Measurements from ENCODE around the gene FDPS. TPM values are rescaled to one million over a fixed set of nuclear protein-coding genes. Genes with fewer than 3 reads are reported as not detected.
"Not testable (repeated sequence)": the region's sequence is repeated elsewhere in the genome, so short reads cannot be mapped to it uniquely, and the experiment has no call there.

FDPS gene
- total RNA-seq, 1 donor from 2014 or later: 232 TPM

DNA sequence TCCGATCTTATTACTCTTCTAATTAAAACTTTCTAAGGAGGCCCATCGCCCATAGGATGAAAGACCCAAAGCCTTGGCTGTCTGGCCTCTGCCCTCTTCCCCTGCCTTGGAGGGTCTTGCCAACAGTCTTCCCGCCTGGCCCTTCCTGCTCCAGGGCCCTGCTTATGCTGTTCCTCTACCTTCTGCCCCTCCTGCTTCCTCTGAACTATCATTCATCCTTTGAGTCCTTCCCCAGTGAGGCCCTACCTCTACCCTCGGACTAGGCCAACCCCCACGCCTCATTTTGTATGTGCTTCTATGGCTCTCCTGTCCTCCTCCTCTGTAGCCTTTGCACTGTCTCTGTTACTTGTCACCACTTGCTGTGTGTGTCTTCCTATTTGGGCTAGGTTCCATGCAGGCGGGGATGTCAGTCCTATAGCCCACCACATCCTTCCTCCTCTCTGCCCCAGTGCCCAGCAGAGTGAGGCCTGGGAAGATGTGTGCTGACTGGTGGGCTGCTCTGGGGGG, 17.4 kb downstream of the FDPS start:
- H3K9me3 Mint-ChIP-seq (ENCODE audit: low read depth): no peaks in the 10 kb centered on the region
- H3K27me3 Mint-ChIP-seq: no peaks in the 10 kb centered on the region
- TF ChIP-seq, protein P1, sequence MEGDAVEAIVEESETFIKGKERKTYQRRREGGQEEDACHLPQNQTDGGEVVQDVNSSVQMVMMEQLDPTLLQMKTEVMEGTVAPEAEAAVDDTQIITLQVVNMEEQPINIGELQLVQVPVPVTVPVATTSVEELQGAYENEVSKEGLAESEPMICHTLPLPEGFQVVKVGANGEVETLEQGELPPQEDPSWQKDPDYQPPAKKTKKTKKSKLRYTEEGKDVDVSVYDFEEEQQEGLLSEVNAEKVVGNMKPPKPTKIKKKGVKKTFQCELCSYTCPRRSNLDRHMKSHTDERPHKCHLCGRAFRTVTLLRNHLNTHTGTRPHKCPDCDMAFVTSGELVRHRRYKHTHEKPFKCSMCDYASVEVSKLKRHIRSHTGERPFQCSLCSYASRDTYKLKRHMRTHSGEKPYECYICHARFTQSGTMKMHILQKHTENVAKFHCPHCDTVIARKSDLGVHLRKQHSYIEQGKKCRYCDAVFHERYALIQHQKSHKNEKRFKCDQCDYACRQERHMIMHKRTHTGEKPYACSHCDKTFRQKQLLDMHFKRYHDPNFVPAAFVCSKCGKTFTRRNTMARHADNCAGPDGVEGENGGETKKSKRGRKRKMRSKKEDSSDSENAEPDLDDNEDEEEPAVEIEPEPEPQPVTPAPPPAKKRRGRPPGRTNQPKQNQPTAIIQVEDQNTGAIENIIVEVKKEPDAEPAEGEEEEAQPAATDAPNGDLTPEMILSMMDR (IDR thresholded peaks at IDR 0.05; ENCODE audit: unreplicated experiment): no peak
- peak overlapping the region; percentile 88 for H3K4me3 Mint-ChIP-seq (ENCODE audit: low read depth)
- no peak for DNase-seq (ENCODE audit: low spot score, unreplicated experiment)
- H3K4me1 Mint-ChIP-seq (ENCODE audit: low read depth): peaks cover 19% of the 10 kb centered on the region
- peak overlapping the region; percentile 84 for H3K27ac Mint-ChIP-seq
- peaks cover 7% of the 10 kb centered on the region for H3K36me3 Mint-ChIP-seq (ENCODE audit: insufficient read depth)

DNA sequence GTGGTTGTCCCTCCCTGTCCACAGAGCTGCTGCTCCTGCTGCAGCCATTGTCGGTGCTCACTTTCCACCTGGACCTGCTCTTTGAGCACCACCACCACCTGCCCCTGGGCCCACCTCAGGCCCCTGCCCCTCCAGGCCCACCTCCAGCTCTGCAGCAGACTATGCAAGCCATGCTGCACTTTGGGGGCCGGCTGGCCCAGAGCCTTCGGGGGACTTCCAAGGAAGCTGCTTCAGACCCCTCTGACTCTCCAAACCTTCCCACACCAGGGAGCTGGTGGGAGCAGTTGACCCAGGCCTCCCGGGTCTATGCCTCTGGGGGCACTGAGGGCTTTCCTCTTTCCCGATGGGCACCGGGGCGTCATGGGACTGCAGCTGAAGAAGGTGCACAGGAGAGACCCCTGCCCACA, 18.0 kb downstream of the FDPS start:
- TF ChIP-seq, protein P1 (IDR thresholded peaks at IDR 0.05; ENCODE audit: unreplicated experiment): no peak
- Mint-ChIP-seq H3K4me3 (ENCODE audit: low read depth) (no peak overlapping the region), H3K36me3 (ENCODE audit: insufficient read depth) (peaks cover 11% of the 10 kb centered on the region), H3K27me3 (no peaks in the 10 kb centered on the region), H3K9me3 (ENCODE audit: low read depth) (no peaks in the 10 kb centered on the region), H3K27ac (no peak overlapping the region), H3K4me1 (ENCODE audit: low read depth) (peaks cover 15% of the 10 kb centered on the region)
- no peak for DNase-seq (ENCODE audit: low spot score, unreplicated experiment)

DNA sequence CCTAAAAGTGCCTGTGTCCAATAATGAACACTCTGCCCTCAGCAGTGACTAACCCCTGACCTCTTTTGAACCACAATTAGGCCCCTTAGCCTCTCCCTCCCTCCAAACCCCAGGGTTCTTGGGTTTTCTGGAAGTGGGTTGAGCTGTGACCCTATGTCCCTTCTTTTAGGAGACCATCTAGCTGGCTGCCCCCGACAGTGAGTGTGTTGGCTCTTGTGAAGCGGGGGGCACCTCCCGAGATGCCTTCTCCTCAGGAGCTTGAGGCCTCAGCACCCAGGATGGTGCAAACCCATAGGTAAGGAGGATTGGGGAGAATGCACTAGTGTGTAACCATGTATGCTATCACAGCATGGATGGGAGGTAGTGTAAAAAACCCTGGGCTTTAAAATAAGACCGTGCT, 19.3 kb downstream of the FDPS start:
- DNase-seq (ENCODE audit: low spot score, unreplicated experiment): no peak
- H3K4me3 Mint-ChIP-seq (ENCODE audit: low read depth): no peak overlapping the region
- H3K27ac Mint-ChIP-seq: no peak overlapping the region
- H3K36me3 Mint-ChIP-seq (ENCODE audit: insufficient read depth): peaks cover 11% of the 10 kb centered on the region
- no peaks in the 10 kb centered on the region for H3K27me3 Mint-ChIP-seq
- H3K4me1 Mint-ChIP-seq (ENCODE audit: low read depth): peaks cover 8% of the 10 kb centered on the region
- TF ChIP-seq, protein P1 (IDR thresholded peaks at IDR 0.05; ENCODE audit: unreplicated experiment): no peak
- no peaks in the 10 kb centered on the region for H3K9me3 Mint-ChIP-seq (ENCODE audit: low read depth)

DNA sequence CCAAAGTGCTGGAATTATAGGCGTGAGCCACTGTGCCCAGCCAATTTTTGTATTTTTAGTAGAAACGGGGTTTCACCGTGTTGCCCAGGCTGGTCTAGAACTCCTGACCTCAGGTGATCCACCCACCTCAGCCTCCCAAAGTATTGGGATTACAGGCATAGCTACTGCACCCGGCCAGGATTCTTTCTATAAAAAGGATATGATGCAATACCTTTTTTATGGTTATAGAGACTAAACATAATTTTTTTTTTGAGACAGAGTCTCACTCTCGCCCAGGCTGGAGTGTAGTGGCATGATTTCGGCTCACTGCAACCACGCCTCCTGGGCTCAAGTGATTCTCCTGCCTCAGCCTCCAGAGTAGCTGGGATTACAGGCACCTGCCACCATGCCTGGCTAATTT, 20.2 kb downstream of the FDPS start:
- not testable (repeated sequence) for H3K27me3 Mint-ChIP-seq; H3K4me1 Mint-ChIP-seq (ENCODE audit: low read depth); H3K4me3 Mint-ChIP-seq (ENCODE audit: low read depth); DNase-seq (ENCODE audit: low spot score, unreplicated experiment); H3K9me3 Mint-ChIP-seq (ENCODE audit: low read depth)
- Mint-ChIP-seq H3K27ac (peak overlapping the region; percentile 71), H3K36me3 (ENCODE audit: insufficient read depth) (peaks cover 15% of the 10 kb centered on the region)

DNA sequence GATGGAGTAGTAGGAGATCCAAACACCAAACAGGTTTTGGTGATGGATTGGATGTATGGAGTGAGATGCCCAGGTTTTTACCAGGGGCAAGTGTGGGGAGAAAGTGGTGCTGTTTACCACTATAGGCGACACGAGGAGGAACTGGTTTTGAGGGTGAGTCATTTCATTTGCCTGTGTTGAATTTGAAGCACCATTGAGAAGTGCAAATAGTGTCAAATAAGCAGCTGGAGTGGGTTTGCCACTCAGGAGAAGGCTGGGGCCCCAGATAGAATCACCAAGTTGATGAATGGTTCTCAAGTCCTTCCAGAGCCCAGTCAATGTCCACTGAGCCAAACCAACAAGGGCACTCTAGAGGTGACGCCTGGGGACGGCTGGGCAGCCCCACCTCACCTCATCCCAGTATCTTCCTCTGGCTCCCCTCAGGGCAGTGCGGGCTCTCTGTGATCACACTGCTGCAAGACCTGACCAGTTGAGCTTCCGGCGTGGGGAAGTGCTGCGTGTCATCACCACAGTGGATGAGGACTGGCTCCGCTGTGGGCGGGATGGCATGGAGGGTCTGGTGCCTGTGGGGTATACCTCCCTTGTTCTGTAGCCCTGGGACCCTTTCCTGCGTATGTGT, 21.4 kb downstream of the FDPS start:
- DNase-seq (ENCODE audit: low spot score, unreplicated experiment): no peak
- TF ChIP-seq, protein P1 (IDR thresholded peaks at IDR 0.05; ENCODE audit: unreplicated experiment): no peak
- Mint-ChIP-seq H3K27ac (peak overlapping the region; percentile 59), H3K36me3 (ENCODE audit: insufficient read depth) (peaks cover 19% of the 10 kb centered on the region), H3K9me3 (ENCODE audit: low read depth) (no peaks in the 10 kb centered on the region), H3K4me3 (ENCODE audit: low read depth) (no peak overlapping the region), H3K27me3 (no peaks in the 10 kb centered on the region), H3K4me1 (ENCODE audit: low read depth) (peaks cover 8% of the 10 kb centered on the region)

DNA sequence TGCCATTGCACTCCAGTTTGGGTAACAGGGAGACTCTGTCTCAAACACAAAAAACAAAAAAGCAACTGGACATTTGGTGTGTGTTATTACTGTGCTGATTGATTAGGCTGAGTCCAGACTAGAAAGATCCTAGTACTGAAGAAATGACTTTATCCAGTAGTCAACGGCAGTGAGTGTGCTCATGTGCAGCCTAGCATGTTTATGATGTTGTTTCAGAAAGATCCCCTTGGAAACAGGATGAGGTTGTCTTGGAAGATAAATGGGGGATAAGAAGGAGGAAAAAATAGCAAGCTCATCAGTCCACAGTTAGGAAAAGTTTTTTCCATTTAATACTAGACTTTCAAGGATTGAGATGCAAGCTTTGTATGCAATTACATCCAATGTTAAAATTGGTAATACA, 26.3 kb downstream of the FDPS start:
- Mint-ChIP-seq H3K4me3 (ENCODE audit: low read depth) (no peak overlapping the region), H3K9me3 (ENCODE audit: low read depth) (no peaks in the 10 kb centered on the region), H3K27me3 (no peaks in the 10 kb centered on the region), H3K36me3 (ENCODE audit: insufficient read depth) (peaks cover 35% of the 10 kb centered on the region), H3K27ac (no peak overlapping the region), H3K4me1 (ENCODE audit: low read depth) (no peaks in the 10 kb centered on the region)
- TF ChIP-seq, protein P1 (IDR thresholded peaks at IDR 0.05; ENCODE audit: unreplicated experiment): no peak
- DNase-seq (ENCODE audit: low spot score, unreplicated experiment): no peak
